ENCODE measurements around the gene SPEG. TPM values are rescaled to one million over a fixed set of nuclear protein-coding genes. Genes with fewer than 3 reads are reported as not detected.
A peak's percentile ranks its signal among the peaks of the same experiment; 100 is the strongest.

SPEG gene
- total RNA-seq, 1 experiment from 2014 or later = 56.6 TPM

GRCh38 chr2:219540784-219541504 lies 106.3 kb downstream of the SPEG start:
- TF ChIP-seq SP1 (IDR thresholded peaks at IDR 0.05; ENCODE audit: low read depth) = no peak
- TF ChIP-seq JUND (IDR thresholded peaks at IDR 0.05) = no peak
- no peak for TF ChIP-seq EZH2phosphoT487 (IDR thresholded peaks at IDR 0.05; ENCODE audit: borderline replicate concordance)
- no peak for TF ChIP-seq YY1 (IDR thresholded peaks at IDR 0.05; ENCODE audit: extremely low read depth, insufficient replicate concordance, low read depth, low read length)
- TF ChIP-seq SIN3A (IDR thresholded peaks at IDR 0.05; ENCODE audit: low read depth) = no peak
- TF ChIP-seq, protein P1, sequence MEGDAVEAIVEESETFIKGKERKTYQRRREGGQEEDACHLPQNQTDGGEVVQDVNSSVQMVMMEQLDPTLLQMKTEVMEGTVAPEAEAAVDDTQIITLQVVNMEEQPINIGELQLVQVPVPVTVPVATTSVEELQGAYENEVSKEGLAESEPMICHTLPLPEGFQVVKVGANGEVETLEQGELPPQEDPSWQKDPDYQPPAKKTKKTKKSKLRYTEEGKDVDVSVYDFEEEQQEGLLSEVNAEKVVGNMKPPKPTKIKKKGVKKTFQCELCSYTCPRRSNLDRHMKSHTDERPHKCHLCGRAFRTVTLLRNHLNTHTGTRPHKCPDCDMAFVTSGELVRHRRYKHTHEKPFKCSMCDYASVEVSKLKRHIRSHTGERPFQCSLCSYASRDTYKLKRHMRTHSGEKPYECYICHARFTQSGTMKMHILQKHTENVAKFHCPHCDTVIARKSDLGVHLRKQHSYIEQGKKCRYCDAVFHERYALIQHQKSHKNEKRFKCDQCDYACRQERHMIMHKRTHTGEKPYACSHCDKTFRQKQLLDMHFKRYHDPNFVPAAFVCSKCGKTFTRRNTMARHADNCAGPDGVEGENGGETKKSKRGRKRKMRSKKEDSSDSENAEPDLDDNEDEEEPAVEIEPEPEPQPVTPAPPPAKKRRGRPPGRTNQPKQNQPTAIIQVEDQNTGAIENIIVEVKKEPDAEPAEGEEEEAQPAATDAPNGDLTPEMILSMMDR (IDR thresholded peaks at IDR 0.05 in 2 of 3, conservative IDR thresholded peaks at IDR 0.05 in 1 of 3; ENCODE audit: borderline replicate concordance in 1 of 3, insufficient read depth in 1 of 3, low read depth in 2 of 3, low read length in 2 of 3) = no peak
- no peak for TF ChIP-seq TCF7L2 (IDR thresholded peaks at IDR 0.05; ENCODE audit: borderline replicate concordance, extremely low read depth, insufficient read depth, insufficient read length)
- TF ChIP-seq, protein P2, sequence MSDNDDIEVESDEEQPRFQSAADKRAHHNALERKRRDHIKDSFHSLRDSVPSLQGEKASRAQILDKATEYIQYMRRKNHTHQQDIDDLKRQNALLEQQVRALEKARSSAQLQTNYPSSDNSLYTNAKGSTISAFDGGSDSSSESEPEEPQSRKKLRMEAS (IDR thresholded peaks at IDR 0.05) = no peak
- TF ChIP-seq, protein P3, sequence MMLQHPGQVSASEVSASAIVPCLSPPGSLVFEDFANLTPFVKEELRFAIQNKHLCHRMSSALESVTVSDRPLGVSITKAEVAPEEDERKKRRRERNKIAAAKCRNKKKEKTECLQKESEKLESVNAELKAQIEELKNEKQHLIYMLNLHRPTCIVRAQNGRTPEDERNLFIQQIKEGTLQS (IDR thresholded peaks at IDR 0.05) = no peak
- TF ChIP-seq ELF1 (IDR thresholded peaks at IDR 0.05; ENCODE audit: borderline replicate concordance, low read depth) = no peak
- TF ChIP-seq, protein P4, sequence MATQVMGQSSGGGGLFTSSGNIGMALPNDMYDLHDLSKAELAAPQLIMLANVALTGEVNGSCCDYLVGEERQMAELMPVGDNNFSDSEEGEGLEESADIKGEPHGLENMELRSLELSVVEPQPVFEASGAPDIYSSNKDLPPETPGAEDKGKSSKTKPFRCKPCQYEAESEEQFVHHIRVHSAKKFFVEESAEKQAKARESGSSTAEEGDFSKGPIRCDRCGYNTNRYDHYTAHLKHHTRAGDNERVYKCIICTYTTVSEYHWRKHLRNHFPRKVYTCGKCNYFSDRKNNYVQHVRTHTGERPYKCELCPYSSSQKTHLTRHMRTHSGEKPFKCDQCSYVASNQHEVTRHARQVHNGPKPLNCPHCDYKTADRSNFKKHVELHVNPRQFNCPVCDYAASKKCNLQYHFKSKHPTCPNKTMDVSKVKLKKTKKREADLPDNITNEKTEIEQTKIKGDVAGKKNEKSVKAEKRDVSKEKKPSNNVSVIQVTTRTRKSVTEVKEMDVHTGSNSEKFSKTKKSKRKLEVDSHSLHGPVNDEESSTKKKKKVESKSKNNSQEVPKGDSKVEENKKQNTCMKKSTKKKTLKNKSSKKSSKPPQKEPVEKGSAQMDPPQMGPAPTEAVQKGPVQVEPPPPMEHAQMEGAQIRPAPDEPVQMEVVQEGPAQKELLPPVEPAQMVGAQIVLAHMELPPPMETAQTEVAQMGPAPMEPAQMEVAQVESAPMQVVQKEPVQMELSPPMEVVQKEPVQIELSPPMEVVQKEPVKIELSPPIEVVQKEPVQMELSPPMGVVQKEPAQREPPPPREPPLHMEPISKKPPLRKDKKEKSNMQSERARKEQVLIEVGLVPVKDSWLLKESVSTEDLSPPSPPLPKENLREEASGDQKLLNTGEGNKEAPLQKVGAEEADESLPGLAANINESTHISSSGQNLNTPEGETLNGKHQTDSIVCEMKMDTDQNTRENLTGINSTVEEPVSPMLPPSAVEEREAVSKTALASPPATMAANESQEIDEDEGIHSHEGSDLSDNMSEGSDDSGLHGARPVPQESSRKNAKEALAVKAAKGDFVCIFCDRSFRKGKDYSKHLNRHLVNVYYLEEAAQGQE (IDR thresholded peaks at IDR 0.05; ENCODE audit: low read depth) = no peak
- no peak for TF ChIP-seq EGR1 (IDR thresholded peaks at IDR 0.05; ENCODE audit: low read depth)
- no peak for TF ChIP-seq EZH2 (IDR thresholded peaks at IDR 0.05)
- Histone ChIP-seq H2AFZ (ENCODE audit: low read depth, low read length, poor library complexity, severe bottlenecking) (no peak overlapping the region), H3K4me3 (replicated peaks in 1 of 2; ENCODE audit: low read depth in 1 of 2, low read length in 2 of 2) (peak overlapping the region in 1 of 2 experiments; percentile 75; a peak in 1 of 4 replicates), H3K9me3 (ENCODE audit: control insufficient read depth in 1 of 2, insufficient read depth in 1 of 2, low read depth in 1 of 2, low read length in 2 of 2) (no peaks in the 10 kb centered on the region), H4K20me1 (ENCODE audit: insufficient read depth) (peaks cover 6% of the 10 kb centered on the region; the same call in 1 of the 2 replicates), H3K4me2 (ENCODE audit: low read length) (peak overlapping the region; percentile 98), H3K9ac (ENCODE audit: low read length) (0 out of 2 replicates have a peak overlapping the region, but pooled peaks have one; percentile 95), H3K4me1 (ENCODE audit: control insufficient read depth in 1 of 2, insufficient read depth in 2 of 2, low read length in 2 of 2) (peaks cover 19 to 75% of the 10 kb centered on the region in 2 experiments), H3K36me3 (ENCODE audit: control insufficient read depth in 1 of 2, insufficient read depth in 2 of 2, low read length in 2 of 2) (peaks cover 0 to 28% of the 10 kb centered on the region in 2 experiments; a peak in 2 of 4 replicates), H3K27me3 (ENCODE audit: insufficient read depth, low read length) (no peaks in the 10 kb centered on the region), H3K27ac (ENCODE audit: low read depth, low read length) (no peak overlapping the region; the same call in 1 of the 2 replicates), H3K9me2 (ENCODE audit: insufficient read depth) (no peaks in the 10 kb centered on the region), H3K79me2 (ENCODE audit: insufficient read depth, low read length) (peaks cover 49% of the 10 kb centered on the region)
- CTCF ChIA-PET = interaction anchor here (0.7 to 3.0 kb wide), 9 partner anchors 9 to 152 kb away, joined by 3 to 15 read pairs (median 5); partner anchors contain the start of genes GMPPA and STK11IP
- POLR2A ChIA-PET = no interaction called here
- RAD21 ChIA-PET (ENCODE audit: low non-redundant PET in 1 of 2, low total read pairs in 2 of 2, uncharacterized antibody in 2 of 2, unreplicated experiment in 2 of 2) = interaction anchor here in 1 of 2 experiments (1.5 kb wide), 1 partner anchor 57 kb away, joined by 3 read pairs; the partner anchor contains the start of gene STK11IP
- intact Hi-C loops (cut with micrococcal nuclease) = loop anchor here (1.0 to 5.0 kb wide), 4 partner anchors 86 to 479 kb away; partner anchors contain the start of genes IHH and SLC4A3
- no TSS peak for BruUV-seq (replicated peaks)
- ATAC-seq (no peak), DNase-seq (ENCODE audit: low read depth, low spot score) (no peak)
